GM21786 (cell line): ENCODE data around the gene GALE.
A peak's percentile ranks its signal among the peaks of the same experiment; 100 is the strongest.
"Not testable (repeated sequence)": the region's sequence is repeated elsewhere in the genome, so short reads cannot be mapped to it uniquely, and the experiment has no call there.

Experiments used
- ATAC-seq: cut with Tn5 transposase; IDR thresholded peaks from one replicate; pipeline ENCODE4 v1.9.1; 2021; ENCODE audit not compliant: unreplicated experiment

Gene GALE

GRCh38 chr1:23793018-23793781 is 7.4 kb downstream of the GALE start:
- no peak for ATAC-seq

- ATAC-seq = no peak
Observed at GRCh38 chr1:23792151-23792945, 8.2 kb downstream of the GALE start.

DNA sequence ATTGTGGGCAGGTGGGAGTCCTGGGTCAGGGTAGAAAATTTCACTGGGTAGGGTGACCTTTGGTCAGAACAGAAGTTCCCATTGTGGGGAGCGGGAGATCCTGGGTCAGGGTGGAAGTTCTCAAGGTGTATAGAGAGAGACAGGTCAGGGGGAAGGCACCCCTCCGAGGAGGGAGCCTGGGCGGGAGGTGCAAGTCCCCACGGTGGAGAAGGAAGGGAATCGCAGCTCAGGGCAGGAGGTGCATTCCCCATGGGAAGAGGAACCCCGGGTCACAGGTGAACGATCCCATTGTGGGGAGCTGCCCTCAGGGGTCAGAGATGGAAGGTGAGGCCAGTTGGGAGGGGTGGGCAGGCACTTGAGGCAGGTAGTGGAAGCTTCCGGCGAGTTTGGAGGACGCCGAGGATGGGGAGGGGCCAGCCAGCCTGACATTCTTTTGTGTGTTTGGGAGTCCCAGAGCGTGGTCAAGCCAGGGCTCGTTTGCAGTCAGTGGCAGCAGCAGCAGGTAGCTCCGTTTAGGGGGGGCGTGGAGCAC is 9.0 kb downstream of the GALE start:
- ATAC-seq = no peak

DNA sequence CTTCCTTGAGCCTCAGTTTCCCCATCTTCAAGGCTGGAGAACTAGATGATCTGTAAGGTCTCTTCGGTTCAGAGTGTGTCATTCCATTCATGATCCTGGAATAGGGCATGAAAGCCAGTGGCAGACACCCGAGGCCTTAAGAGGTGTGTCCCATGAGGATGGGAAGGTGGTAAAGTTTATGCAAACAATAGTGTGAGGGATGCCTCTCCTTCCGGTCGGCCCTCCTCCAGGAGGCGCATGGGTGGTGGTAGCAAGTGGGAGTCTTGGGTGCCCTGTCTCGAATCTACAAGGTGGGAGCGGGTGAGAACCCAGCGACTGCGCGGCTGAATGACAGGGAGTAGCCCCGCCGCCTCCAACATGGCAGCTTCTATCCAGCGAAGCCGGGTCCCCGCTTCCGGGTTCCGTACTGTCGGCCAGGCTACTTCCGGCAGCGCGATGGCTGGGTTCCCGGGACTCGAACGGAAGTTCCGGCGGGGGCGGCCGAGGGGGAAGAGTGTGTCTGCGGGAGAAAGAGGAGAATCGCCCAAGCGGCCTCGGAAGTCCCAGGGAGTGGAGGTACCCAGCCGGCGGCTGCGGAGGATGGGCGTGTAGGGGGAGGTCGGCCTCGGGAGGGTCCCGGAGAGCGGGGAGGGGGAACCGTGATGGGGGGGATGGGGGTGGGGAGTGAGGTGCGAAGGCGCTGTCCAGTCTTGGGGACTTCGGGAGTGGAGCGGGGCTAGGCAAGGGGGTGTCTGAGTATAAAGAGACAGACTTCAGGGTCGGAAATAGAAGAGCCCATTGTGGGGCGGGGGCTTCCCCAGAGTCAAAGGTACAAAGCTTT is 9.6 kb downstream of the GALE start, which contains the start of gene LYPLA2:
LYPLA2 (plus strand) TSS at position 450 of the 820 bp plus-strand sequence. CDS start 1,538 bp downstream, outside the sequence.
- ATAC-seq = peak; percentile 74

- ATAC-seq = no peak
Observed at GRCh38 chr1:23788695-23789094, 11.9 kb downstream of the GALE start.

DNA sequence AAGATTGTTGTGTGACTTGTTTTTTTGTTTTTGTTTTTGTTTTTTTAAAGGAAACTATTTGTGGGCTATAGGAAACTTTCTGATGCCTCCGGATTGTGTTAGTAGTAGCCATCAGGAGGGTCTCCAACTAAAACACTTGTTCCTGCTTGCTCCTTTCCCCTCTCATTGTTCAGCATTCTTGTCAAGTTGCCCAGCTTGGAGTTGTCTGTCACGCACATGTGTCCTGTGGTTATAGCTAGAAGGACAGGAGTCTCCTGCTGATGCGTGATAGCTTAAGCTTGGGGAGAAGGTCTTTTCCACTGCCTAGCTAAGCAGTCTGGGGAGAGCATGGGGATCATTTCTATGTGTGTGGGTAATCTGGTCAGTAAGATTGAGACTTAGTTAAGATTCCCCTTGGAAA is 12.9 kb downstream of the GALE start:
- ATAC-seq = no peak

GRCh38 chr1:23784846-23785245 is 15.7 kb downstream of the GALE start:
- ATAC-seq = no peak

GRCh38 chr1:23783141-23783540 is 17.4 kb downstream of the GALE start:
- not testable (repeated sequence) for ATAC-seq

- no peak for ATAC-seq
Observed at GRCh38 chr1:23779826-23780371, 20.7 kb downstream of the GALE start.

- no peak for ATAC-seq
Observed at GRCh38 chr1:23777979-23778814, 22.4 kb downstream of the GALE start, which contains the start of gene PITHD1. TSS of gene PITHD1 (plus strand) at chr1:23778418. CDS start at chr1:23778516, 98 bp downstream.

- no peak for ATAC-seq
Observed at GRCh38 chr1:23776217-23776616, 24.3 kb downstream of the GALE start.

DNA sequence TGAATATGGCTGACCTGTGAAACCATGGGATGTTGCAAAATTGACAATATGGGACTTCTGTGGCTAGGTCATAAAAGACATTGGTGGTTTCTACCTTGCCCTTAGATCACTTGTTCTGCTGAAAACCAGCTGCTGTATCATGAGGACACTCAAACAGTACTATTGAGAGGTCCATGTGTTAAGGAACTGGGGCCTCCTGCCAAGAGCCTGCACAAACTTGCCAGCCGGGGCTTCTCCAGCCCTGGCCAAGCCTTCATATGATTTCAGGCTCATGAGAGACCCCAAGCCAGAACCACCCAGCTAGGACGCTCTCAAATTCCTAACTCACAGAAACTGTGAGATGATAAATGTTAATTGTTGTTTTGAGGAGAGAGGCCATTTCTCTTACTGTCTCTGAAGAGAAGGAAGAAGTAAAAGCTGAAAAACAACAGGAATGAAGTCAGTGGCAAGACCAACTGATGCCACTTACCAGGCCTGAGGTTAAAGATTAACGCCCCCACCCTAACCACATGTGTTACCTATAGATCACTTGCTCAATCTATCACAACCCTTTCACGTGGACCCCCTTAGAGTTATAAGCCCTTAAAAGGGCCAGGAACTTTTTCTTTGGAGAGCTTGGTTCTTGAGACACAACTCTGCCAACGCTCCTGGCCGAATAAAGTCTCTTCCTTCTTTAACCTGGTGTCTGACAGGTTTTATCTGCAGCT is 26.2 kb downstream of the GALE start:
- no peak for ATAC-seq

- ATAC-seq = no peak
Observed at GRCh38 chr1:23772854-23773242, 27.7 kb downstream of the GALE start.

DNA sequence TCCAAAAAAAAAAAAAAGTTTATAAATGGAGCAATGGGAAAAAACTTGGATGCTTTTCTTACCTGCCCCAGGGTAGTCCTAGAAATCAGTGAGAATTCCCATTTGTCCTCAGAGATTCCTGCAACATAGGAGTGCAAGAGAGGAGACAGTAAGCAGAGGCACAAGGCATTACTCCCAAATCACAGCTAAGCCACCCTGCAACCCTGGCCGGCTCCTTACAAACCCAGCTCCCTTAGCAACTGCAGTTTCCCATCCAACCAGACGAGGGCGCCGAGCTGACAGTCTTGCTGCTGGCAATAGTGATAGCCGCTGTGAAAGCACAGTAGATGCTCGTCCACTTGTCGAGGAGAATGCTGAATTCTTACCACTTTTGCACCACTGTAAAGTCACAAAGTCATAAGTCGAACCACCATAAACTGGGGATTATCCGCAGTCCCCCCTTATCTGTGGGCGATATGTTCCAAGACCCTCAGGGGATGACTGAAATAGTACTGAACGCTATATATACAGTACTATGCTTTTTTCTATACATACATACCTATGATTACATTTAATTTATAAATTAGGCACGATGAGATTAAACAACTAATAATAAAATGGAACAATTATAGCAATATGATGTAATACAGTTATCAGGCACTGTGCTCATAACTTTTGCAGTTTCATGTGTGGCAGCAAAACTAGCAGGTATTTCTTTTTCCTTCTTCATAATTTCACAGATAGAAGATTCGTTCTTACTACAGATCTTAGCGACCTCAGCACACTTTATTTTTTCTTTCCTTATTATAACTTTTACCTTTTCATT is 28.3 kb downstream of the GALE start:
- ATAC-seq = no peak

DNA sequence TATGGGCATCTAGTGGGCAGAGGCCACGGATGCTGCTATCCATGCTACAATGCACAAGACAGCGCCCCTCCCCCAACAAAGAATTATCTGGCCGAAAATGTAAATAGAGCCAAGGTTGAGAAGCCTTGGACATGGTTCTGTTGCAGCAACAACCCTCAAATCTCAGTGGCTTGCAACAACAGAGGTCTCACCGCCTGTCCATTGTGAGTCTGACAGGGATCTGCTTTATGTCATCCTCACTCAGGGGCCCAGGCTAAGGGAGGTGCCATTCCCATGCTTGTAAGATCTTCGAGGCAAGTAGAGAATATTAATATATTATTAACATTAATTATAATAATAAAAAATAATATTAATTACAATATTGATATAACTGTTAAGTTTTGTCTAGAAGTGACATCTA is 31.8 kb downstream of the GALE start:
- no peak for ATAC-seq

- ATAC-seq = no peak
Observed at GRCh38 chr1:23763041-23763577, 37.4 kb downstream of the GALE start.

DNA sequence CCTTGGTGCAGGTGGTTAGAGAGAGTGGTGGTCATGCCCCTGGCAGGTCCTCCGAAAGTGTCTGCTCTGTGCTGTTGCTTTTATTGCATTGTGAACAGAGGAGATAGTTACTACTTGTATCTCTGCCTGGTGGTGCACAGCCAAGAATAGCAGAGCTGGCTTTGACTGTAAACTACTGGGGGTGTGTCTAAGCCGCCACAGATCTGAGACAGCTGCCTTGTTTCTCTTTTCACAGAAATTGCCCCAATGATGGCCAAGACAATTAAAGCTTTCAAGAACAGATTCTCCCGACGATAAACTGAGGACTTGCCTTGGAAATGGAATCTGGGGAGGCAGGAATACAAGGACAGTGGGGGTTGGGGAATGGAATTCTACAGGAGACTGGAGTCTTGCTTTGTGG is 41.3 kb downstream of the GALE start:
- ATAC-seq = no peak

GRCh38 chr1:23757812-23758211 is 42.7 kb downstream of the GALE start:
- no peak for ATAC-seq
